CD4-positive, alpha-beta T cell treated with Interleukin-15 for 4 hours (primary cell): ENCODE results near the gene LEPR.
"Not testable (repeated sequence)": the region's sequence is repeated elsewhere in the genome, so short reads cannot be mapped to it uniquely, and the experiment has no call there.

ENCODE experiments used
- DNase-seq: peaks from one replicate; pipeline ENCODE4 v3.0.0-alpha.2; 2020; ENCODE audit warnings: low spot score

LEPR gene, protein sequence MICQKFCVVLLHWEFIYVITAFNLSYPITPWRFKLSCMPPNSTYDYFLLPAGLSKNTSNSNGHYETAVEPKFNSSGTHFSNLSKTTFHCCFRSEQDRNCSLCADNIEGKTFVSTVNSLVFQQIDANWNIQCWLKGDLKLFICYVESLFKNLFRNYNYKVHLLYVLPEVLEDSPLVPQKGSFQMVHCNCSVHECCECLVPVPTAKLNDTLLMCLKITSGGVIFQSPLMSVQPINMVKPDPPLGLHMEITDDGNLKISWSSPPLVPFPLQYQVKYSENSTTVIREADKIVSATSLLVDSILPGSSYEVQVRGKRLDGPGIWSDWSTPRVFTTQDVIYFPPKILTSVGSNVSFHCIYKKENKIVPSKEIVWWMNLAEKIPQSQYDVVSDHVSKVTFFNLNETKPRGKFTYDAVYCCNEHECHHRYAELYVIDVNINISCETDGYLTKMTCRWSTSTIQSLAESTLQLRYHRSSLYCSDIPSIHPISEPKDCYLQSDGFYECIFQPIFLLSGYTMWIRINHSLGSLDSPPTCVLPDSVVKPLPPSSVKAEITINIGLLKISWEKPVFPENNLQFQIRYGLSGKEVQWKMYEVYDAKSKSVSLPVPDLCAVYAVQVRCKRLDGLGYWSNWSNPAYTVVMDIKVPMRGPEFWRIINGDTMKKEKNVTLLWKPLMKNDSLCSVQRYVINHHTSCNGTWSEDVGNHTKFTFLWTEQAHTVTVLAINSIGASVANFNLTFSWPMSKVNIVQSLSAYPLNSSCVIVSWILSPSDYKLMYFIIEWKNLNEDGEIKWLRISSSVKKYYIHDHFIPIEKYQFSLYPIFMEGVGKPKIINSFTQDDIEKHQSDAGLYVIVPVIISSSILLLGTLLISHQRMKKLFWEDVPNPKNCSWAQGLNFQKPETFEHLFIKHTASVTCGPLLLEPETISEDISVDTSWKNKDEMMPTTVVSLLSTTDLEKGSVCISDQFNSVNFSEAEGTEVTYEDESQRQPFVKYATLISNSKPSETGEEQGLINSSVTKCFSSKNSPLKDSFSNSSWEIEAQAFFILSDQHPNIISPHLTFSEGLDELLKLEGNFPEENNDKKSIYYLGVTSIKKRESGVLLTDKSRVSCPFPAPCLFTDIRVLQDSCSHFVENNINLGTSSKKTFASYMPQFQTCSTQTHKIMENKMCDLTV

DNA sequence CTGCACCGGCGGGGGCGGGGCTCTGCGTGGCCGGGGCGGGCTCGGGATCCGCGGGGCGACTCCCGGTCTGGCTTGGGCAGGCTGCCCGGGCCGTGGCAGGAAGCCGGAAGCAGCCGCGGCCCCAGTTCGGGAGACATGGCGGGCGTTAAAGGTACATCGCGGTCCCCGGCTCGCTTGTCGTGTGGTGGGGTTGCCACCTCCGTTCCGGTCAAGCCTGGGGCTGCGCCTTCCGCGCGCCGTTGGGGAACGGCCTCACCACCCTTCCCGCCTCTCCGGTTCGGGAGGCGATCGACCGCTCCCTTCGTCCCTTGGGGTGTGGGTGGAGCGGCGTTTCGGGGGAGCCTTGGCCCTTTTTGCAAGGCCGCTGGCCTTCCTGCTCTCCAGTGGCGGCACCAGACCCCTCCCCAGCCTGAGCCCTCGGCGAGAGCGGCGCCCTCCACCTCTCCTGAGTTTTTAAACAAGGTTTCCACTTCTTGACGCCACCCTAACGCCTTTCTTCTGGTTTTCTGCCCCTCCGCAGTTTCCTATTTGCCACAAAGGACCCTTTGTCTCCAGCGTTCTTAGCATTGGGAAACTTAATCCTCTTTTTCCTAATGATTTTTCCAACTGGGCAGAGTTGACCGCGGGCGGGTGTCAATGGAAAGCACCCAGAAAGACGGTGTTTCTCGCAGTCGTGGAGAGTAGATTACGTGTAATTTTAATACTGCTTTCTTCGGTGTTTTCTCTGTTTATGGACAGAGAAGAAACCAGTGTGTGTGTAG is at the start of gene LEPR, which contains the start of gene LEPROT:
TSS of gene LEPR (plus strand) at position 79 of the 761 bp plus-strand sequence. CDS start 144,898 bp downstream, outside the sequence.
TSS of gene LEPROT (plus strand) at position 79 of the 761 bp plus-strand sequence. CDS start at position 136, 57 bp downstream.
- no peak for DNase-seq

GRCh38 chr1:65371544-65371943 is 48.9 kb upstream of the LEPR start:
- DNase-seq = no peak

DNA sequence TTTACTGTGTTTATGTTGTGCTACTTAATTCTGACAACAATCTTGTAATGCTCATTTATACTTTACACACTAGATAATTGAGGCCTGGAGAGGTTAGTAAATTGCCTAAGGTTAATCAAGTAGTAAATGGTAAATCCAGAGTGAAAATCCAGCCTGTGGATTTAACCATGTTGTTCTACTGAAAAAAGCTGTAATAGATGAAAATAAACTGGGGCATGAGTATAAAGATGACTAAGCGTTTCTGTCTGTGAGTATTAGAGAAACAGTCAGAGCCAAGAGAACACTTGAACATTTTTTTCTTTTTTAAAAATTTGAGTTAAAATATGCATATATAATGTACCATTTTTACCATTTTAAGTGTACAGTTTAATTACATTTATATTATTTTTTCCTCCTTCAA is 47.9 kb upstream of the LEPR start:
- no peak for DNase-seq

DNA sequence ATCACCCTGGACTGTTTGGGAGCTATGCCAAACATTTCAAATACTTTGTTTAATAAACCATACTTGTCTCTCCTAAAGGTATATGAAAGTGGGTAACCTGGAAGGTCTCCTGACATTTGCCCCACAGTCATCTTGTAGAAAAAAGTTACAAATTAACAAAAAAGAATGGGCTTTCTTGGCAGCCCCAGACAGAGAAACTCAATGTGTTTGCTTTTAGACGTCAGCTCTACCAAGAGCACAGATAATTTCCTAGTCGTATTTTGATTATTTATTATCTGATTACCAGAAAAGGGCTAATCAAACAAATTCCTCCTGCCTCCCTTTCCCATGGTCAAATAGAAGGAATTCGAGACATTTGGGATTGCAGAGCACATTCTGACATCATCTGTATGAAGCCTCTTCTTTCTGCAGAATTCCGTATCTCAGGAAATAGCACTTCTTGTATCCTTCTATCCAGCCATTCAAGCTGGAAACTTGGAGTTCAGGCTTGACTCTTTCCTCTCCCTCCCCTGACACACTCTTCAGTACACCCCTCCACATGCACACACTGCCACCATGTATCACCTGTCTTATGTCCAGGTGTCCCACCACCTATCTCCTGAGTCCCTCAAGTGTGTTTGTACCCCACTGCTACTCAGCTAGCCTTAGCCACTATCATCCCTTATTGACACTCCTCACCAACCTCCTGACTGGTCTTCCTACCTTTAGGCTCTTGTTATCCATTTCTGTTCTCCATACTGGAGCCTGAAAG is 42.8 kb upstream of the LEPR start:
- DNase-seq = no peak

DNA sequence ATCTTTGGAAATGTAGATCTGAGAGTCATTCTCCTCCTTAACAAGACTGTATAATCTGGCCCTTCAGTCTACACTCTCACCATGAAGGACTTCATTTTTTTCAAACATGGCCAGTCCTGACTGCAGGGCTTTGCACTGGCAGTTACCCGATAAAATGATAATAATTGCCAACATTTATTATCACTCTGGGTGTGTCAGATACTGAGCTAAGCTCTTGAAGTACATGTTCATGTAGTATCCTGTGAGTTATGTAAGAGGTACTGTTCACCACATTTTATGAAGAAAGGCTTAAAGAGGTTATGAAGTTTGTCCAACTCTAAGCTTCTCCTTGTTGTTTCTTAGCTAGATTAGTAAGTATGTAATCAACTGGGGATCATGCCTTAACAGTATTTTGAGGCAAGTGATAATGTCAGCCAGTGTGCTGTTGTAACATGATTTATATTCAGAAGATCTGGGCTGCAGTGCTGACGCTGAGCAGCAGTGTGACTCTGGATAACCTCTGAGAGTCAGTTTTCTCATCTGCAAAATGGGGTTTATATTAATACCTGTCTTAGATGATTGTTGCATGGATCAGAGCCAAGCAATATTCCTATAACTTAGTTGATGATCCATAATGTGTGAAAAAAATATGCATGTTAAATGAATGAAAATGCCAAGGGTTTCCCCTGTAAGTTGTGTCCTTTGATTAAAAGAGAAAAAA is 42.1 kb upstream of the LEPR start:
- no peak for DNase-seq

- DNase-seq = not testable (repeated sequence)
Observed at GRCh38 chr1:65384426-65384825, 36.0 kb upstream of the LEPR start.

DNA sequence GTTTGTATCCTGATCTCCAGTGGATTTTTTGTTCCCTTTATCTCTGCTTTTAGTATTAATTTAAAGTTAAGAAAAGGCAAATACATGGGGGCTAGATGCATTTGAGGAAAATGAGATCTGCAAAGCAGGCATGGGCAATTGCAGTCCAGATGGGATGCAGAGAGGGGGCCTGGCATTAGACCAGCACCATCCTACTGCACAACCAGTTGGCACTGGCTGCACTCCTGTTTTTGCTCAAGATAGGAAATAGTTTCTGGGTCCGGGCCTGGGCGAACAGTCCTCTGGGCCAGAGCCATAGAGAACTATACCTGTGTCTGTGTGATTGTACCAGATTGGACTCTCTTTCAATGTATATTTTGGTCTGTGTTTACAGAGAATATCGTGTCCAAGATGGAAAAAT is 34.0 kb upstream of the LEPR start:
- no peak for DNase-seq

DNA sequence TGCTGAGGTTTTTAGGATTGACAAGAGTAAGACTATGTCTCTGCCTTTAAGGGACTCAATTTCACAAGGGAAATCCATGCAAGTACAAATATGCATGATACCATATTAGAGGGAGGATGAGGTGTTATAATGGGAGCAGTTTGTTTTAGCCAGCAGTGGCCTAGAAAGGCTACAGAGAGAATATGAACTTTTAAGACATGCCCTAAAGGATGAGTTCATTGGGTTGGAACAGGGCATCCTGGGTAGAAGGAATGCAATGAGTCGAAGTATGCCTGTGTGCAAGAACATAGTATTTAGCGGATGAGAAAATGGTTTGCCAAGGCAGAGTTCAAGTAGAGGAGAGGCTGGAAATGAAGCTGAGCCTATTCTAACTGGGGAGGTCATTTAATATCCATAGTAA is 32.6 kb upstream of the LEPR start:
- DNase-seq = no peak

DNA sequence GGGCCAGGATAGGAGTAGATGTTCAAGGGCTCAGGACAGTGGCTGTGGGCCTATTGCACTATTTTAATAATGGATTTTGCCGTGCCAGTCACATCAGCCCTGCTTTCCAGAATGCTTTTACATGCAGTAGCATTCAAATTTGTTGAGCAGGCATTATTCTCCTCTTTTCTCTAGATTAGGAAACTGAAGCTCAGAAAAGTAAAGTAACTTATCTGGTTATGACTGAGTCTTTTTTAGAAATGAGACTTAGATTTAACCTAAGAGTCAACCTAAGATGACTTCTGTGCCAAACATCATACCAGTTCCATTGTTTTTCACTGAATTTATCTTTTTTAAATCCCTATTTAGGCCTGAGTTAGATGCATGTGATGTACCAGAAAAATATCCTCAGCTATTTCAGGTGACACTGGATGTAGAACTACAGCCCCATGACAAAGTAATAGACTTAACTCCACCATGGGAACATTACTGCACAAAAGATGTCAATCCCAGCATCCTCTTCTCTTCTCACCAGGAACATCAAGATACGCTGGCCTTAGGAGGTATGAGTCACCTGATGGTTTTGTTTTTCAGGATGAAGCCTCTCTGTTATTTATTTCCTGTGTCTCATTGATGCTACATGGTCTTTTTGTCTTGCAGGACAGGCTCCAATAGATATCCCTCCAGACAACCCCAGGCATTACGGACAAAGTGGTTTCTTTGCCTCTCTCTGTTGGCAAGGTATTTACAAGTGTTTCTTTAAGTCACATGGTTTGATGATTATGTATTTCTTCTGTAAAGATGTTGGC is 31.4 kb upstream of the LEPR start:
- no peak for DNase-seq

- DNase-seq = no peak
Observed at GRCh38 chr1:65392497-65392896, 28.0 kb upstream of the LEPR start.

DNA sequence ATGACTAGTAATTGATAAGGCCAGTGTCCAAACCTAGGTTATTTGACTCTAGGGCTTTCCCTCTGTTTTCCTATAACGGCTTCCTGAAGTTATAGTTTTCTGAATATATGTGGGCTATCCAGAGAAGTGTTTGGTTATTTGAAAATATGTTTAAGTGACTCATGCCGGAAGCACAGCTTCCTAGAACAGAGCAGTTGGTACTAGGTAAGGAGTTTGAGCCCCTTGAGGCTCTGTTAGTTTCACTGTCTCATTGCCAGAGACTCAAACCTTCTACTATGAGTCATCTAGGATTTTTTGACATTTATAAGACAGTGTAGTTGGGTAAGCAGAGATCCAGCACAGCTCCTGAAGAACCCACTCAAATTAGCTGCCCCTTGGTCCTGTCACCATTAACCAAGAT is 27.1 kb upstream of the LEPR start:
- DNase-seq = peak; percentile 47

DNA sequence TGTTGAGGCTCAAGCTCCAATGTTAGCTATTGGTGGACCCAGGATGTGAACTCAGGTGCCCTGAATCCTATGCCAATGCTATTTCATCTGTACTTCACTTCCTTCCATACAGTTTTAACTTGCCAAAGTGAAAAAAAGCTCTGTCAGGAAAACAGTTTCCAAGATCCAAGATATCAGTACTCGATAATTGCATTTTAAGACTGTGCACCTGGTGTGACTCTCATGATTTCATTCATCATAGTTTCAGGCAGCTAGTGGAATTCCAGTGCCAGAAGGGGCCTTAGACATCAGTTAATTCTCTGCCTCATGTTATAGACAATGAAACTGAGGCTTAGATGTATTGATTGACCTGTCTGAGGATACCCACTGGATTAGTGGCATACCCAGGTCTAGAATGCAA is 26.5 kb upstream of the LEPR start:
- no peak for DNase-seq

DNA sequence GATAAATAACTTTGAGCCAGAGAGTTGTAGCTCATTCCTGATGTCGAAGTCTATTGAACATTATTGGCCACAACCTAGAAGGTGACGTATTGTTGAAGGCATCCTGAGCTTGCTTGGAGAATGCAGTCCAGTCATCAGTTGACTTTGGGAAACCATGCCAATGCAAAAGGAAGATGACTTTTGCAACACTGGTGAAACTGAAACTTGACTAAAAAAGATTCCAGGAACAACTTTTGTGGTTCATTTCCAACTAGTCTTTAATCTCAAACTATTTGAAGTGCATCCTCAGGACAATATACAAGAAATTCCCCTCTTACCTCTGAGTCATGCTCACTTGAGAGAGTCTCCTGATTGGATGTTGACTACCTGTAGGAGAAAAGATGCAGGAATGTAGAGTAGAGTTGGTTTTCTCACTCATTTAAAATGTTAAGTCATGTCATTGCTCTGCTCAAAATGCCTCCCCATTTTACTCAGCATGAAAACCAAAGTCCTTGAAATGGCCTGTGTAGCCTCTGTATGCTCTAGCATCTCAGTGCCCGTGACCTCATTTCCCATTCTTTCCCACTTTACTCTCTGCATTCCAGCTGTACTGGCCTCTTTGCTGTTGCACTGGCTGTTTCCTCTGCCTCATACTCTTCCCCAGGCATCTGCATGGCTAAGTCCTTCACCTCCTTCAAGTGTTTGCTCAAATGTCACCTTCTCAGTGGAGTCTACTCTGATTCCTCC is 24.4 kb upstream of the LEPR start:
- DNase-seq = peak; percentile 16

GRCh38 chr1:65398083-65398482 is 22.4 kb upstream of the LEPR start:
- no peak for DNase-seq

GRCh38 chr1:65399003-65399402 is 21.5 kb upstream of the LEPR start:
- no peak for DNase-seq

DNA sequence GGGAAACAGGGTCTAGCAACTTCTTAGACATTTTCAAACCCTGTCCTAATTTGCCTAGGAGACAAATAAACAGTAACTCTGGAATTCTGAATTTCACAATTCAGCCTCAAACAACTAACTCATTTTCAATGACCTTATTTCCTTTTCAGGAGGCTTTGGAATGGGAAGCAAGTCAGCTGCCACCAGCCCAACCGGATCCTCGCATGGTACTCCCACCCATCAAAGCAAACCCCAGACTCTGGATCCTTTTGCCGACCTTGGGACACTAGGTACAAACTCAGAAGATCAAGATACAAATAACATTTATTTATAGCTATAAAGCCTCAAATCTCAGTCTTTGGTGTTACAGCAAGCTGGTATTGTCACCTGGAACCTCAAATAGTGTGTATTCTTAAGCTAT is 18.9 kb upstream of the LEPR start:
- DNase-seq = no peak

DNA sequence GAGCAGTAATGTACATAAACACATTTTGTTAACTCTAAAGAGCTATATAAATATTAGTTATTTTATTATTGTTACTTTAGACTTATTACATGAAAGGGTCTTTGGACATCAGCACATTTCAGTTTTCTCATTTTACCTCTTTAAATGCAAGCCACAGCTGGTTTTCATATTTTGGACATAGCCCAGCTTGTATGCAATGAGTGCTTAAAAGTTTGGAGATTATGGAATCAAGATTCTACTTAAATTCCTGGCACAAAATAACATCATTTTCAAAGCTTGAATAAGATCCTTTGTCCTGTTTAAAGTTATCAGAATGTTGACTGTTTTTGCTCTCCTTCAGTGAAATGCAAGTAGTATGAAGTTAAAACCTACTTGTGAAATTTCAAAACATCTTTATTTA is 15.5 kb upstream of the LEPR start:
- DNase-seq = no peak

GRCh38 chr1:65407877-65408276 is 12.6 kb upstream of the LEPR start:
- no peak for DNase-seq

GRCh38 chr1:65409314-65409713 is 11.2 kb upstream of the LEPR start:
- no peak for DNase-seq
